Coronary artery (tissue), 2 donors: ENCODE measurements around the gene WDPCP.

Experiments
- DNase-seq: peaks from one replicate; pipeline ENCODE4 v3.0.0-alpha.2; 2017; ENCODE audit warnings: low spot score
- H3K27ac ChIP-seq, 2 donors: fragments of 200-600 bp; sonication (generic); one replicate each; pipeline ENCODE4 v1.5.1; 2016 to 2019
- H3K4me3 ChIP-seq: fragments of 200-600 bp; sonication (generic); 2 replicates; pipeline ENCODE4 v1.5.1; 2016; ENCODE audit warnings: mild to moderate bottlenecking, moderate library complexity
- CTCF ChIP-seq: fragments of 200-600 bp; sonication (generic); IDR thresholded peaks from one replicate; pipeline ENCODE4 v1.5.1; 2019; ENCODE audit warnings: antibody characterized with exemption

The WDPCP gene

DNA sequence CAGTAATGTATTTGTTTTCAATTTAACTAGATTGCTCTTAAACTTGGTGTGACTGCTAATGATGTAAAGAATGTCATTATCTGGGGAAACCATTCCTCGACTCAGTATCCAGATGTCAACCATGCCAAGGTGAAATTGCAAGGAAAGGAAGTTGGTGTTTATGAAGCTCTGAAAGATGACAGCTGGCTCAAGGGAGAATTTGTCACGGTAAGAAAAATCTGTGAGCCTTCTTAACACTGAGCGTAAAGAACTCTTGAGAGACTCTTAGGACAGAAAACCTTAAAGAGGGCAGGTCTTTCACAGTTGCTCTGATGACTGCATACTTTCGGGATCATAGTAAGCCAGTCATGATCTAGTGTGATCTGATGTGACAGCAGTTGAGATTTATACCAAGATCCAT lies 16.4 kb upstream of the WDPCP start:
- no peak for TF ChIP-seq CTCF
- Histone ChIP-seq H3K4me3 (no peak overlapping the region), H3K27ac (no peak overlapping the region)
- DNase-seq, result no peak

DNA sequence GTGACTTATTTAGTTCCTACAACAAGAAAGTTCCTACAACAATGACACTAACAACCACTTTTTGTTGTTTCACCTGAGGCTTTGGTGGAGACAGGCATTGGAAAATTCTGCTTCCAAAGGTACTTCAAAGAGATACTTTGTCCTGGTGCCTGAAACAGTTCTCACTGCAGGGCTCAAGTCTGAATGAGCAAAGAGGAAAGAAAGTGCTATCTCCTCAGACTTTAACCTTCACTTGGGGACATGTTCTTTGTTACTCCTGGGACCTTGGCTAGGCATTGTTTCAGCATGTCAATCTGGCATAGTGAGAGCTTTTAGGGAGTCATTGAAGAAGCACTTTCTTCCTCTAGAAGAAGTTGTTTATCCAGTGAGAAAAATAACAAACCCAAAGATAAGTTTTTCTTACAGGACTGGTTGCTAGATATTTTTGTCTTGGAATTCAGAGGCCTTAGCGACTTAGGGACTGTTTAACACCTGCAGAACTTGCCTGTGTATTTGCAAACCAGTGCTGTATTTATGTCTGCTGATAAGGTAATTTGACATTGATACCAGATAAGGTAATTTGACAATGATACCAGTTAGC lies 12.7 kb upstream of the WDPCP start:
- Histone ChIP-seq H3K27ac (no peak overlapping the region), H3K4me3 (no peak overlapping the region)
- TF ChIP-seq CTCF, result no peak
- DNase-seq, result no peak

GRCh38 chr2:63598981-63599380 lies 10.7 kb upstream of the WDPCP start:
- Histone ChIP-seq H3K4me3 (no peak overlapping the region), H3K27ac (no peak overlapping the region)
- no peak for TF ChIP-seq CTCF
- DNase-seq, result no peak

- Histone ChIP-seq H3K27ac (no peak overlapping the region), H3K4me3 (no peak overlapping the region)
- no peak for DNase-seq
- no peak for TF ChIP-seq CTCF
These were observed 8.2 kb upstream of the WDPCP start for GRCh38 chr2:63596401-63596883.

DNA sequence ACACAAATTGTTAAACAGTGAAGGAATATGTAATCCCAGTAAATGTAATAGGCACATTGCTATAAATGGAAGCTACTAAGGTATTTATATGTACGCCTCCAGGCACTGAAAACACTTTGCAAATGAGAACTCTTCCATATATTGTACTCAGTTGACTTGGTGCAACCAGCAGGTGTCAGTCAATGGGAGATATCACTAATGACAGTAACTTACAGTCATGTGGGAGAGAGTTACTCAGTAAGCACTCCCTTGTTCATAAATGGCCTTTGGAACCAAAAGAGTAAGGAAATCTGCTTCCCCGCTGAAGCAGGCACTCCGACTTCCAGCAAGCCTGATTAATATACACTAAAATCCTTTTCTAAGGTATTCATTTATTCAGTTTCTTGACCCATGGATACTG lies 6.4 kb upstream of the WDPCP start:
- no peak for DNase-seq
- no peak overlapping the region for H3K4me3 ChIP-seq
- H3K27ac ChIP-seq, result no peak overlapping the region
- no peak for TF ChIP-seq CTCF

DNA sequence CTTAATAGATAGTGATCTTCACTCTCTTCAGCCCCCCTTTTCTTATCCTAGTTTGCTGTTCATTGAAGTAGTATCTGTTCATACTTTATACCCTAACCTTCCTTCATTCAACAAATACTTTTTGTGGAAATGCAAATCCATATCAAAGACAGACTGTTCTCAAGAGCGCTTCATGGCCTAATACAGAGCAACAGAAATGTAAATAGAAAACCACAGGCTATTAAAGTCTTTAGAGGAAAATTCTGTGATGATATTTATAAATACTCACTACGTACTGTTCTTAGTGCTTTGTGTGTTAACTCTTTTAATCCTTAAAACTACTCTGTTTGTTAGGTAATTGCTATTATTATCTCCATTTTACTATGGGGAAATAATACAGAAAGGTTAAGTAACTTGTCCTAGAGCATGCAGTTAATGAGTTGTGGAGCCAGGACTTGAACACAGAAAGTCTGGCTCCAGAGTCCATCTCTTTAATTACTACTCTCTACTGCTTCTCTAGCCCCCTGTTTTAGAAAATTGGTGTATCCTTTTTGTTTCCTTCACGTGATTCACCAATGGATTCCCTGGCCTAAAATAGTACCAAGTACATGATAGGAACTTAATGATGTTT lies 3.4 kb upstream of the WDPCP start:
- Histone ChIP-seq H3K4me3 (no peak overlapping the region), H3K27ac (no peak overlapping the region)
- no peak for DNase-seq
- TF ChIP-seq CTCF, result no peak

DNA sequence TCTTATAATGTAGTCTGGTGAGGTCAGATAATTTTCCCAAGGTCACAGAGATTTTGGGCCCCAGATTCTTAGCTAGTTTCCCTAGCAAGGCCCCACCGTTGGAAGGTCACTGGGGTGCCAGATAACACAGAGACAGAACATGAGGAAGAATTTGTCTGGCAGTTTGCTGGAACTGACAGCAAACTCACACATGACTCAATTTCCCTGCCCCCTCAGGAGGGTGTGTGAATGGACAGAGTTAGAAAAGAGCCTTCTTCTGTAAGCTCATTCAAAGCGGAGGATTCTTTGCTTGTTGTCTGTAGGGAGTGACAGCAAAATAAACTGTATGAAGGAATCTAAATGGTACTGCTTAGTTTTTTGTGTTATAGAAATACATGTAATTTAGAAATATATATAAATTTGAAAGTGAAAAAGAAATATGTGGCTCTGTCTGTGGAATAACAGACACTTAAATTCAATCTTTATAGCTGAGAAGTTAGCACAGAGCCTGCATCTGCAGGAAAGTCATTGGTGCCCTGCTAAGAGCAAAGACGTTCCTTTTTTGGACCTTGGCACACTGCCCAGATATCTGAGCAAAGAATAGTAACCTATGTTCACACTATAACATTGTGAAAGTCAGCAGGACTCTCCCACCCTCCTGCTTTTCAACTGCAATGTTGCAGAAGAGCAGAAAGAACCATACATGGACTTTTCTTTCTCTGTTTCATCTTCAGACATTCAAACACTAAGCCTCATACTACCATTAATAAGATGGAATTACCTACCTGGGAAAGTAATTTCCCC lies 2.5 kb upstream of the WDPCP start:
- DNase-seq, result no peak
- no peak for TF ChIP-seq CTCF
- H3K27ac ChIP-seq, result no peak overlapping the region
- H3K4me3 ChIP-seq, result no peak overlapping the region
